Fibroblast of lung (primary cell): ENCODE measurements around the gene DUSP9.

Experiments used
- CTCF ChIP-seq, 2 donors: IDR thresholded peaks in 1 of 2; conservative IDR thresholded peaks in 1 of 2; 1 replicate in 1 of 2; 2 replicates in 1 of 2; pipeline ENCODE4 v1.5.1; 2011 to 2012; ENCODE audit warnings: low read length in 2 of 2, control low read depth in 1 of 2, inconsistent platforms in 1 of 2, low read depth in 1 of 2, mild to moderate bottlenecking in 1 of 2
- EZH2 ChIP-seq: IDR thresholded peaks from 2 replicates; pipeline ENCODE4 v1.5.1; 2012; ENCODE audit warnings: low read length, control low read depth, mild to moderate bottlenecking; ENCODE audit errors: missing control alignments

DNA sequence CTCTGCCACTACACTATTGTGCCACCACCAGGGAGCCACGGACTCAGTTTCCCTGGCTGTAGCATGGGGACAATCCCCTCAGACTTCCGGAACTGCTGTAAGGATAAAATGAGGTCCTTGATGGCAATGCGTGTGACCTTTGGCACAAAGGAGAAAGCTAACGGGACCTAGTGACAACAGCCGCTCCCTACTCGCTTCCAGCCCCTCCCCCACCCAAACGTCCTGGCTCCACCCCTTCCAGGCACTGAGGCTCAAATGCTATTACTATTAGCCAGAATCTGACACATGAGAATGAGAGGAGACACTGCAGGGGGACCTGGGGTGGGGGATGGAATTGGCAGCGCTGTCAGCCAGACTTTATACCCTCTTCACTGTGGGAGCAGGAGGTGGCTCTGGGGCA lies 5.4 kb upstream of the DUSP9 start:
- TF ChIP-seq EZH2 (peak; percentile 28), CTCF (conservative IDR thresholded peaks at IDR 0.05 in 1 of 2, IDR thresholded peaks at IDR 0.05 in 1 of 2; ENCODE audit: low read depth in 1 of 2, low read length in 2 of 2) (no peak)
